Neural cell (in vitro differentiated cells): ENCODE data around the gene FNDC3B. TPM values are rescaled to one million over a fixed set of nuclear protein-coding genes. Genes with fewer than 3 reads are reported as not detected.

Experiments used
- H2AFZ ChIP-seq: fragments of 200-600, 300-800 bp; sonication (generic), shearing (Covaris generic); 2 replicates; pipeline ENCODE4 v1.6.0; 2014; ENCODE audit warnings: low read depth, mild to moderate bottlenecking, antibody characterized with exemption, low read length, moderate library complexity
- H3F3A ChIP-seq: fragments of 200-600 bp; shearing (Covaris generic); 2 replicates; pipeline ENCODE4 v1.6.1; 2016; ENCODE audit warnings: mild to moderate bottlenecking, moderate library complexity, mixed read lengths, antibody characterized with exemption, low read length; ENCODE audit not compliant: insufficient read depth, poor library complexity, severe bottlenecking
- H3K27ac ChIP-seq: fragments of 200-600, 300-800 bp; sonication (generic), shearing (Covaris generic); 2 replicates; pipeline ENCODE4 v1.5.1; 2014; ENCODE audit warnings: mild to moderate bottlenecking, low read length, moderate library complexity
- H3K27me3 ChIP-seq: fragments of 300-800, 200-600 bp; sonication (generic), shearing (Covaris generic); 2 replicates; pipeline ENCODE4 v1.6.0; 2014; ENCODE audit warnings: mild to moderate bottlenecking, low read depth, low read length, moderate library complexity; ENCODE audit not compliant: insufficient read depth
- H3K36me3 ChIP-seq: fragments of 300-800, 200-600 bp; sonication (generic), shearing (Covaris generic); 2 replicates; pipeline ENCODE4 v1.5.1; 2014; ENCODE audit warnings: mild to moderate bottlenecking, antibody characterized with exemption, low read length, moderate library complexity; ENCODE audit not compliant: insufficient read depth
- H3K4me2 ChIP-seq: fragments of 300-800, 200-600 bp; sonication (generic), shearing (Covaris generic); 2 replicates; pipeline ENCODE4 v1.6.0; 2014; ENCODE audit warnings: mild to moderate bottlenecking, low read length
- H3K4me3 ChIP-seq: fragments of 300-800, 200-600 bp; sonication (generic), shearing (Covaris generic); 2 replicates; pipeline ENCODE4 v1.5.1; 2014; ENCODE audit warnings: mild to moderate bottlenecking, low read length, moderate library complexity
- H3K79me2 ChIP-seq: fragments of 200-600 bp; shearing (Covaris generic); replicated peaks from 2 replicates; pipeline ENCODE4 v1.6.0; 2014; ENCODE audit warnings: mild to moderate bottlenecking, low read length, moderate library complexity; ENCODE audit not compliant: insufficient read depth
- H3K9ac ChIP-seq: fragments of 300-800, 200-600 bp; sonication (generic), shearing (Covaris generic); 2 replicates; pipeline ENCODE4 v1.6.1; 2016; ENCODE audit warnings: mild to moderate bottlenecking, low read length, mixed read lengths
- H3K9me2 ChIP-seq: fragments of 200-600 bp; shearing (Covaris generic); 2 replicates; pipeline ENCODE4 v1.6.1; 2016; ENCODE audit warnings: mild to moderate bottlenecking, low read length, mixed read lengths; ENCODE audit not compliant: insufficient read depth
- H3K9me3 ChIP-seq: fragments of 200-600, 300-800 bp; sonication (generic), shearing (Covaris generic); 2 replicates; pipeline ENCODE4 v1.6.1; 2016; ENCODE audit warnings: mild to moderate bottlenecking, mixed run types, low read length, moderate library complexity, mixed read lengths
- H4K20me1 ChIP-seq: fragments of 200-600 bp; shearing (Covaris generic); 2 replicates; pipeline ENCODE4 v1.6.1; 2016; ENCODE audit warnings: mild to moderate bottlenecking, mixed run types; ENCODE audit not compliant: insufficient read depth
- CTCF ChIP-seq: fragments of 450-650 bp; IDR thresholded peaks from 2 replicates; pipeline ENCODE4 v1.5.1; 2014; ENCODE audit warnings: antibody characterized with exemption, mild to moderate bottlenecking, moderate library complexity; ENCODE audit not compliant: poor library complexity, severe bottlenecking
- EP300 ChIP-seq: fragments of 450-650 bp; conservative IDR thresholded peaks from 2 replicates; pipeline ENCODE4 v1.6.1; 2014; ENCODE audit warnings: antibody characterized with exemption, mild to moderate bottlenecking, moderate library complexity; ENCODE audit not compliant: poor library complexity, severe bottlenecking
- EZH2 ChIP-seq: fragments of 200-600, 300-800 bp; shearing (Covaris generic), sonication (generic); IDR thresholded peaks from 2 replicates; pipeline ENCODE4 v1.6.1; 2014; ENCODE audit warnings: antibody characterized with exemption, low read length, borderline replicate concordance, mild to moderate bottlenecking; ENCODE audit not compliant: insufficient read depth, poor library complexity, severe bottlenecking
- MXI1 ChIP-seq: fragments of 450-650 bp; conservative IDR thresholded peaks from 2 replicates; pipeline ENCODE4 v1.6.1; 2014; ENCODE audit warnings: antibody characterized with exemption, mild to moderate bottlenecking; ENCODE audit not compliant: poor library complexity, severe bottlenecking
- POLR2AphosphoS5 ChIP-seq: IDR thresholded peaks from 2 replicates; pipeline ENCODE4 v1.6.1; 2012
- RAD21 ChIP-seq: fragments of 450-650 bp; conservative IDR thresholded peaks from 2 replicates; pipeline ENCODE4 v1.6.1; 2014; ENCODE audit warnings: antibody characterized with exemption, mild to moderate bottlenecking, moderate library complexity
- REST ChIP-seq: IDR thresholded peaks from 2 replicates; pipeline ENCODE4 v1.6.1; 2012; ENCODE audit warnings: borderline replicate concordance
- SMC3 ChIP-seq: fragments of 450-650 bp; conservative IDR thresholded peaks from 2 replicates; pipeline ENCODE4 v1.6.1; 2014; ENCODE audit warnings: antibody characterized with exemption, mild to moderate bottlenecking, moderate library complexity; ENCODE audit not compliant: poor library complexity
- TAF1 ChIP-seq: IDR thresholded peaks from 2 replicates; pipeline ENCODE4 v1.6.1; 2012; ENCODE audit warnings: low read depth
- polyA plus RNA-seq: library from polyadenylated mRNA; depleted of rRNA; stranded (reverse); fragments of >200 nt; gene quantifications from 2 replicates; pipeline ENCODE4 v1.2.3, GENCODE V29; 2014

The FNDC3B gene
- polyA plus RNA-seq, 1 donor from 2014 or later: 4.9 TPM

GRCh38 chr3:172258624-172259023 is 219.2 kb downstream of the FNDC3B start:
- Histone ChIP-seq H3K36me3 (no peaks in the 10 kb centered on the region), H3K27me3 (no peaks in the 10 kb centered on the region), H3K27ac (no peak overlapping the region), H3F3A (no peaks in the 10 kb centered on the region), H3K9ac (no peak overlapping the region), H3K79me2 (no peaks in the 10 kb centered on the region), H3K4me3 (no peak overlapping the region), H2AFZ (no peak overlapping the region), H4K20me1 (no peaks in the 10 kb centered on the region), H3K4me2 (no peak overlapping the region), H3K9me2 (no peaks in the 10 kb centered on the region), H3K9me3 (no peaks in the 10 kb centered on the region)
- TF ChIP-seq MXI1 (no peak), REST (no peak), RAD21 (no peak), CTCF (no peak), EZH2 (no peak), TAF1 (no peak), SMC3 (no peak), EP300 (no peak), POLR2AphosphoS5 (no peak)

GRCh38 chr3:172259111-172259541 is 219.7 kb downstream of the FNDC3B start:
- no peak for TF ChIP-seq SMC3
- no peak for TF ChIP-seq REST
- no peak for TF ChIP-seq EP300
- TF ChIP-seq CTCF: no peak
- no peak for TF ChIP-seq RAD21
- no peak for TF ChIP-seq MXI1
- TF ChIP-seq TAF1: no peak
- TF ChIP-seq EZH2: no peak
- TF ChIP-seq POLR2AphosphoS5: no peak
- Histone ChIP-seq H3K79me2 (no peaks in the 10 kb centered on the region), H3K27ac (no peak overlapping the region), H3K9ac (no peak overlapping the region), H3K4me3 (no peak overlapping the region), H3K9me2 (no peaks in the 10 kb centered on the region), H3K4me2 (no peak overlapping the region), H3K9me3 (no peaks in the 10 kb centered on the region), H2AFZ (no peak overlapping the region), H3F3A (no peaks in the 10 kb centered on the region), H3K27me3 (no peaks in the 10 kb centered on the region), H4K20me1 (no peaks in the 10 kb centered on the region), H3K36me3 (no peaks in the 10 kb centered on the region)
